Neuronal stem cell (in vitro differentiated cells): ENCODE measurements around the gene PPIA.
"Not testable (repeated sequence)": the region's sequence is repeated elsewhere in the genome, so short reads cannot be mapped to it uniquely, and the experiment has no call there.

Source experiments
- DNase-seq: peaks from one replicate; pipeline ENCODE4 v3.0.0-alpha.2; 2013; ENCODE audit warnings: low spot score
- H2AFZ ChIP-seq: one replicate; pipeline ENCODE4 v1.6.1; 2013; ENCODE audit warnings: mild to moderate bottlenecking, low read length, inconsistent platforms
- H2AK5ac ChIP-seq: 2 replicates; pipeline ENCODE4 v1.6.1; 2013; ENCODE audit warnings: low read depth, mild to moderate bottlenecking, inconsistent platforms, low read length, moderate library complexity, mixed read lengths
- H2BK120ac ChIP-seq: 2 replicates; pipeline ENCODE4 v1.6.1; 2013; ENCODE audit warnings: low read depth, mild to moderate bottlenecking, inconsistent platforms, low read length, moderate library complexity, mixed read lengths
- H2BK12ac ChIP-seq: one replicate; pipeline ENCODE4 v1.6.1; 2013; ENCODE audit warnings: low read length, inconsistent platforms
- H2BK15ac ChIP-seq: 2 replicates; pipeline ENCODE4 v1.6.1; 2013; ENCODE audit warnings: mild to moderate bottlenecking, low read length, inconsistent platforms, mixed read lengths
- H2BK5ac ChIP-seq: one replicate; pipeline ENCODE4 v1.6.1; 2013; ENCODE audit warnings: inconsistent platforms, mild to moderate bottlenecking, low read length, moderate library complexity
- H3K14ac ChIP-seq: one replicate; pipeline ENCODE4 v1.6.1; 2013; ENCODE audit warnings: low read length, inconsistent platforms
- H3K18ac ChIP-seq: 2 replicates; pipeline ENCODE4 v1.6.1; 2013; ENCODE audit warnings: low read length, inconsistent platforms
- H3K23ac ChIP-seq: 2 replicates; pipeline ENCODE4 v1.6.1; 2013; ENCODE audit warnings: low read depth, mild to moderate bottlenecking, mixed read lengths, low read length, inconsistent platforms; ENCODE audit not compliant: poor library complexity
- H3K27ac ChIP-seq: replicated peaks from 3 replicates; pipeline ENCODE4 v1.5.1; 2013; ENCODE audit warnings: low read length, inconsistent platforms
- H3K27me3 ChIP-seq, 3 experiments: 2 replicates each; pipeline ENCODE4 v1.6.1; 2013; ENCODE audit warnings: low read length in 3 of 3, mild to moderate bottlenecking in 2 of 3, inconsistent platforms in 1 of 3, low read depth in 1 of 3, mixed read lengths in 1 of 3, moderate library complexity in 1 of 3; ENCODE audit not compliant: control insufficient read depth in 3 of 3, insufficient read depth in 3 of 3
- H3K36me3 ChIP-seq, 2 donors: replicated peaks in 1 of 2; 2 replicates each; pipeline ENCODE4 v1.6.1; 2013; ENCODE audit warnings: low read length in 2 of 2; ENCODE audit not compliant: control insufficient read depth in 2 of 2, insufficient read depth in 2 of 2
- H3K4ac ChIP-seq: 2 replicates; pipeline ENCODE4 v1.6.1; 2013; ENCODE audit warnings: inconsistent platforms, mild to moderate bottlenecking, low read length, moderate library complexity
- H3K4me1 ChIP-seq, 2 donors: 1 replicate in 1 of 2; 2 replicates in 1 of 2; pipeline ENCODE4 v1.6.1; 2013; ENCODE audit warnings: low read length in 2 of 2, low read depth in 1 of 2; ENCODE audit not compliant: control insufficient read depth in 2 of 2, insufficient read depth in 1 of 2
- H3K4me2 ChIP-seq: one replicate; pipeline ENCODE4 v1.6.1; 2013; ENCODE audit warnings: mild to moderate bottlenecking, low read length, inconsistent platforms; ENCODE audit not compliant: insufficient read depth, poor library complexity, severe bottlenecking
- H3K4me3 ChIP-seq, 2 donors: 2 replicates each; pipeline ENCODE4 v1.5.1; 2013; ENCODE audit warnings: low read length in 2 of 2, mild to moderate bottlenecking in 2 of 2, inconsistent platforms in 1 of 2, moderate library complexity in 1 of 2
- H3K79me1 ChIP-seq: one replicate; pipeline ENCODE4 v1.6.1; 2013; ENCODE audit warnings: low read depth, mild to moderate bottlenecking, inconsistent platforms, low read length, moderate library complexity
- H3K9ac ChIP-seq: one replicate; pipeline ENCODE4 v1.6.1; 2013; ENCODE audit warnings: mild to moderate bottlenecking, low read depth, low read length, inconsistent platforms; ENCODE audit not compliant: poor library complexity
- H3K9me3 ChIP-seq, 2 donors: replicated peaks in 1 of 2; 2 replicates each; pipeline versions ENCODE3 to v1.6.1; 2013; ENCODE audit warnings: low read length in 2 of 2, mild to moderate bottlenecking in 2 of 2, inconsistent platforms in 1 of 2, low read depth in 1 of 2, mixed read lengths in 1 of 2, moderate library complexity in 1 of 2; ENCODE audit not compliant: control insufficient read depth in 2 of 2, insufficient read depth in 1 of 2
- H4K8ac ChIP-seq: one replicate; pipeline ENCODE4 v1.6.1; 2013; ENCODE audit warnings: low read depth, mild to moderate bottlenecking, inconsistent platforms, low read length, moderate library complexity
- H4K91ac ChIP-seq: one replicate; pipeline ENCODE4 v1.6.1; 2013; ENCODE audit warnings: low read length, low read depth, mild to moderate bottlenecking, inconsistent platforms; ENCODE audit not compliant: poor library complexity
- WGBS, 2 donors: extraction: QIAGEN DNeasy Blood & Tissue Kit; methylation state at CpG; one replicate each; pipeline ENCODE4 v1.1.7; 2013; ENCODE audit warnings: missing lambda C conversion rate in 2 of 2, mixed read lengths in 1 of 2; ENCODE audit not compliant: insufficient read length in 2 of 2, insufficient replicate concordance in 1 of 2; ENCODE audit errors: extremely low coverage in 2 of 2; 5-methylcytosine and 5-hydroxymethylcytosine counted together

The PPIA gene

GRCh38 chr7:44827567-44827966 is 31.1 kb downstream of the PPIA start:
- Histone ChIP-seq H4K91ac (no peak overlapping the region), H3K4me2 (no peak overlapping the region), H2AFZ (no peak overlapping the region), H2BK15ac (no peak overlapping the region), H2AK5ac (no peak overlapping the region), H3K18ac (no peak overlapping the region), H3K4me3 (no peak overlapping the region), H3K14ac (no peak overlapping the region), H3K9ac (no peak overlapping the region), H3K36me3 (peaks cover 31 to 86% of the 10 kb centered on the region in 2 donors), H2BK5ac (no peak overlapping the region), H2BK120ac (no peak overlapping the region), H3K4ac (no peak overlapping the region), H3K4me1 (no peaks in the 10 kb centered on the region), H3K27ac (no peak overlapping the region), H2BK12ac (no peak overlapping the region), H3K27me3 (no peaks in the 10 kb centered on the region), H3K79me1 (peaks cover 2% of the 10 kb centered on the region), H3K9me3 (no peaks in the 10 kb centered on the region), H3K23ac (no peak overlapping the region), H4K8ac (no peak overlapping the region)
- no CpG with 5 or more reads among the region's 3 CpGs for WGBS, 2 donors
- no peak for DNase-seq

GRCh38 chr7:44838751-44839150 is 42.3 kb downstream of the PPIA start:
- Histone ChIP-seq H3K27ac (no peak overlapping the region), H2BK12ac (no peak overlapping the region), H3K9ac (no peak overlapping the region), H3K4me3 (no peak overlapping the region), H3K4me2 (no peak overlapping the region), H2BK120ac (no peak overlapping the region), H4K8ac (no peak overlapping the region), H3K4ac (no peak overlapping the region), H2BK15ac (no peak overlapping the region), H3K36me3 (peaks cover 26 to 93% of the 10 kb centered on the region in 2 donors), H2AK5ac (no peak overlapping the region), H3K4me1 (no peaks in the 10 kb centered on the region), H3K23ac (no peak overlapping the region), H3K18ac (no peak overlapping the region), H2AFZ (no peak overlapping the region), H3K27me3 (no peaks in the 10 kb centered on the region), H4K91ac (no peak overlapping the region), H3K79me1 (peaks cover 8% of the 10 kb centered on the region), H2BK5ac (no peak overlapping the region), H3K9me3 (no peaks in the 10 kb centered on the region), H3K14ac (no peak overlapping the region)
- DNase-seq: no peak
- WGBS, 2 donors: no CpG with 5 or more reads among the region's 2 CpGs

- not testable (repeated sequence) for H3K4me3 ChIP-seq, H4K91ac ChIP-seq, H3K27ac ChIP-seq, H2AK5ac ChIP-seq, H3K9me3 ChIP-seq, H3K18ac ChIP-seq, H3K9ac ChIP-seq, H3K14ac ChIP-seq, H2AFZ ChIP-seq, H4K8ac ChIP-seq, H3K23ac ChIP-seq, H2BK12ac ChIP-seq, H3K4me1 ChIP-seq, H2BK120ac ChIP-seq, H3K27me3 ChIP-seq, H2BK15ac ChIP-seq, H3K4me2 ChIP-seq, H3K79me1 ChIP-seq, H2BK5ac ChIP-seq, H3K4ac ChIP-seq, DNase-seq
- WGBS, 2 donors: no CpG with 5 or more reads among the region's 8 CpGs
- H3K36me3 ChIP-seq: peaks cover 17 to 66% of the 10 kb centered on the region in 2 donors
Measured at GRCh38 chr7:44842675-44843074, 46.2 kb downstream of the PPIA start.

- H3K4me2 ChIP-seq, H3K14ac ChIP-seq, H3K9ac ChIP-seq, H3K9me3 ChIP-seq, H4K91ac ChIP-seq, H2BK12ac ChIP-seq, H2BK15ac ChIP-seq, H4K8ac ChIP-seq, H3K18ac ChIP-seq, H2BK5ac ChIP-seq, H3K4ac ChIP-seq, H2AFZ ChIP-seq, H3K4me3 ChIP-seq, H3K23ac ChIP-seq, H3K4me1 ChIP-seq, DNase-seq, H3K79me1 ChIP-seq, H3K27ac ChIP-seq, H2AK5ac ChIP-seq, H3K27me3 ChIP-seq, H2BK120ac ChIP-seq: not testable (repeated sequence)
- no CpG with 5 or more reads among the region's 5 CpGs for WGBS, 2 donors
- H3K36me3 ChIP-seq: peaks cover 15 to 58% of the 10 kb centered on the region in 2 donors
Measured at GRCh38 chr7:44843440-44843839, 47.0 kb downstream of the PPIA start.
